Measurements from ENCODE around the gene MLLT10. TPM values are rescaled to one million over a fixed set of nuclear protein-coding genes. Genes with fewer than 3 reads are reported as not detected.

The MLLT10 gene
- total and polyA plus RNA-seq, 10 of the 15 experiments (the other 5 are each of a cell fraction or from before 2014, with no cell fraction given), result 8.7 to 61.1 (median 28.5) TPM

DNA sequence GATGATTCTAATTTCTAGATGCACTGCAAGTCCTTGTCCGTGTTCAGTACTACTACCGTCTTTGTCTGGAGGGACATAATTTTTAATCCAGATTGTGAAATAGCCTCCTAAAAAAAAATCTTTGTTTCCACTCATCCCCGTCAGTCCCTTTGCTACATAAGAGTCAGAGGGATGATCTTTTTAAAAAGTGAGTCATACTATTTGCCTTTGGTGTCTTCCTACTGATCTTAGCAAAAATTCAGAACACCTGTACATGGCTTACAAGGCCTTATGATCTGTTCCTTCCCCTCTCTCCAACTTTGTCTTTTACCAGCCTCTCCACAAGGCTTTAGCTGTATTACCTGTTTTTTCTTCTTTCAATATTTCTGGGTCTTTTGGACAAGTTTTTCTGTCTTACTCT, 173.5 kb downstream of the MLLT10 start:
- Histone ChIP-seq H3K4me1 (ENCODE audit: control insufficient read depth, insufficient read depth, low read length) (peaks cover 34% of the 10 kb centered on the region), H3K27ac (ENCODE audit: control insufficient read depth, insufficient read depth) (no peak overlapping the region), H3K27me3 (replicated peaks in 1 of 2; ENCODE audit: control insufficient read depth in 2 of 2, insufficient read depth in 2 of 2, low read length in 1 of 2) (no peaks in the 10 kb centered on the region), H2AFZ (ENCODE audit: control insufficient read depth, low read depth, low read length) (no peak overlapping the region), H3K9me3 (replicated peaks; ENCODE audit: control insufficient read depth, insufficient read depth, low read length) (no peaks in the 10 kb centered on the region), H3K36me3 (ENCODE audit: control insufficient read depth in 2 of 2, insufficient read depth in 2 of 2, low read length in 1 of 2) (peaks cover 0 to 9% of the 10 kb centered on the region in 2 experiments; a peak in 2 of 4 replicates), H3K4me3 (no peak overlapping the region), H3K9ac (ENCODE audit: control insufficient read depth, insufficient read depth, low read length) (no peak overlapping the region), H4K20me1 (ENCODE audit: control insufficient read depth, insufficient read depth) (peaks cover 4% of the 10 kb centered on the region), H3K4me2 (ENCODE audit: control insufficient read depth, insufficient read depth) (no peak overlapping the region), H3K79me2 (ENCODE audit: control insufficient read depth, insufficient read depth, low read length) (peaks cover 21% of the 10 kb centered on the region)
- FAIRE-seq (no peak), DNase-seq (ENCODE audit: low read depth, low spot score) (no peak), ATAC-seq (no peak)
- ChIA-PET POLR2A (interaction anchor here (0.6 to 0.9 kb wide), 2 partner anchors 58 to 182 kb away, joined by 3 to 5 read pairs; no protein-coding TSS in a partner anchor), CTCF (interaction anchor here (0.8 to 1.4 kb wide), 5 partner anchors 12 to 361 kb away, joined by 3 to 7 read pairs (median 5); no protein-coding TSS in a partner anchor), SMC1A (ENCODE audit: uncharacterized antibody, unreplicated experiment) (interaction anchor here (1.5 to 1.8 kb wide), 2 partner anchors 18 to 175 kb away, joined by 3 to 5 read pairs; no protein-coding TSS in a partner anchor), RAD21 (ENCODE audit: unreplicated experiment) (interaction anchor here (0.6 to 1.6 kb wide), 2 partner anchors 17 to 246 kb away, joined by 3 to 7 read pairs; no protein-coding TSS in a partner anchor)
- TF ChIP-seq, protein P1, sequence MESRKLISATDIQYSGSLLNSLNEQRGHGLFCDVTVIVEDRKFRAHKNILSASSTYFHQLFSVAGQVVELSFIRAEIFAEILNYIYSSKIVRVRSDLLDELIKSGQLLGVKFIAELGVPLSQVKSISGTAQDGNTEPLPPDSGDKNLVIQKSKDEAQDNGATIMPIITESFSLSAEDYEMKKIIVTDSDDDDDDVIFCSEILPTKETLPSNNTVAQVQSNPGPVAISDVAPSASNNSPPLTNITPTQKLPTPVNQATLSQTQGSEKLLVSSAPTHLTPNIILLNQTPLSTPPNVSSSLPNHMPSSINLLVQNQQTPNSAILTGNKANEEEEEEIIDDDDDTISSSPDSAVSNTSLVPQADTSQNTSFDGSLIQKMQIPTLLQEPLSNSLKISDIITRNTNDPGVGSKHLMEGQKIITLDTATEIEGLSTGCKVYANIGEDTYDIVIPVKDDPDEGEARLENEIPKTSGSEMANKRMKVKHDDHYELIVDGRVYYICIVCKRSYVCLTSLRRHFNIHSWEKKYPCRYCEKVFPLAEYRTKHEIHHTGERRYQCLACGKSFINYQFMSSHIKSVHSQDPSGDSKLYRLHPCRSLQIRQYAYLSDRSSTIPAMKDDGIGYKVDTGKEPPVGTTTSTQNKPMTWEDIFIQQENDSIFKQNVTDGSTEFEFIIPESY (IDR thresholded peaks at IDR 0.05), result no peak
- no peak for TF ChIP-seq SIX5 (IDR thresholded peaks at IDR 0.05; ENCODE audit: low read depth, low read length, severe bottlenecking)
- TF ChIP-seq NR2F1 (conservative IDR thresholded peaks at IDR 0.05), result no peak
- 97% methylated on average over 3 of the region's 3 CpGs for WGBS (ENCODE audit: insufficient coverage, insufficient replicate concordance, low lambda C conversion rate, missing lambda C conversion rate)
- no TSS peak for BruUV-seq (replicated peaks)
- in situ Hi-C loops (cut with MboI) (no loop called here), intact Hi-C loops (cut with micrococcal nuclease; ENCODE audit: unreplicated experiment) (no loop called here)

- intact Hi-C loops (cut with micrococcal nuclease; ENCODE audit: unreplicated experiment) (no loop called here), in situ Hi-C loops (cut with MboI) (no loop called here)
- ChIA-PET SMC1A (ENCODE audit: uncharacterized antibody, unreplicated experiment) (interaction anchor here (1.2 to 3.9 kb wide), 3 partner anchors 11 to 221 kb away, joined by 3 to 32 read pairs (median 14); no protein-coding TSS in a partner anchor), RAD21 (ENCODE audit: unreplicated experiment) (interaction anchor here (1.1 kb wide), 1 partner anchor 56 kb away, joined by 4 read pairs; no protein-coding TSS in a partner anchor), POLR2A (interaction anchor here (3.1 kb wide), 1 partner anchor 11 kb away, joined by 16 read pairs; no protein-coding TSS in a partner anchor), CTCF (interaction anchor here (1.5 to 2.8 kb wide), 2 partner anchors 12 to 20 kb away, joined by 3 to 11 read pairs; no protein-coding TSS in a partner anchor)
- WGBS (ENCODE audit: insufficient coverage, insufficient replicate concordance, low lambda C conversion rate, missing lambda C conversion rate), result 100% methylated on average over 4 of the region's 4 CpGs
- FAIRE-seq, result no peak
- Histone ChIP-seq H3K4me2 (ENCODE audit: control insufficient read depth, insufficient read depth) (no peak overlapping the region), H3K36me3 (ENCODE audit: control insufficient read depth in 2 of 2, insufficient read depth in 2 of 2, low read length in 1 of 2) (peaks cover 1 to 6% of the 10 kb centered on the region in 2 experiments; a peak in 2 of 4 replicates), H3K9ac (ENCODE audit: control insufficient read depth, insufficient read depth, low read length) (no peak overlapping the region), H3K79me2 (ENCODE audit: control insufficient read depth, insufficient read depth, low read length) (peaks cover 4% of the 10 kb centered on the region), H2AFZ (ENCODE audit: control insufficient read depth, low read depth, low read length) (no peak overlapping the region), H4K20me1 (ENCODE audit: control insufficient read depth, insufficient read depth) (no peaks in the 10 kb centered on the region), H3K9me3 (replicated peaks; ENCODE audit: control insufficient read depth, insufficient read depth, low read length) (no peaks in the 10 kb centered on the region), H3K27me3 (replicated peaks in 1 of 2; ENCODE audit: control insufficient read depth in 2 of 2, insufficient read depth in 2 of 2, low read length in 1 of 2) (no peaks in the 10 kb centered on the region), H3K27ac (ENCODE audit: control insufficient read depth, insufficient read depth) (no peak overlapping the region), H3K4me1 (ENCODE audit: control insufficient read depth, insufficient read depth, low read length) (peaks cover 23% of the 10 kb centered on the region), H3K4me3 (no peak overlapping the region)
- BruUV-seq (replicated peaks), result no TSS peak
- TF ChIP-seq GABPA (IDR thresholded peaks at IDR 0.05; ENCODE audit: low read depth), result no peak
- no peak for TF ChIP-seq JUND (IDR thresholded peaks at IDR 0.05; ENCODE audit: low read depth, low read length)
- TF ChIP-seq RELB (IDR thresholded peaks at IDR 0.05; ENCODE audit: low read depth), result no peak
- no peak for TF ChIP-seq SRF (IDR thresholded peaks at IDR 0.05; ENCODE audit: low read depth in 2 of 2, low read length in 2 of 2)
- TF ChIP-seq NR2C1 (IDR thresholded peaks at IDR 0.05), result no peak
- no peak for DNase-seq (ENCODE audit: low read depth, low spot score)
- ATAC-seq, result no peak
Observed at GRCh38 chr10:21712975-21713374, 178.9 kb downstream of the MLLT10 start.

Data from GM12878 (cell line).